DOHH2 (cell line): ENCODE data around the gene CPED1.

Experiments
- EZH2phosphoT487 ChIP-seq: fragments of 200-600 bp; sonication (generic); IDR thresholded peaks from 2 replicates; pipeline ENCODE4 v1.6.1; 2017; ENCODE audit warnings: borderline replicate concordance, mild to moderate bottlenecking, antibody characterized with exemption, low read length, moderate library complexity, mixed read lengths
- TF ChIP-seq, protein P1 (sequence below): fragments of 200-600 bp; sonication (generic); IDR thresholded peaks from one replicate; pipeline ENCODE4 v1.5.1; 2014; ENCODE audit warnings: antibody characterized with exemption, mild to moderate bottlenecking, low read depth, low read length; ENCODE audit not compliant: poor library complexity, severe bottlenecking

DNA sequence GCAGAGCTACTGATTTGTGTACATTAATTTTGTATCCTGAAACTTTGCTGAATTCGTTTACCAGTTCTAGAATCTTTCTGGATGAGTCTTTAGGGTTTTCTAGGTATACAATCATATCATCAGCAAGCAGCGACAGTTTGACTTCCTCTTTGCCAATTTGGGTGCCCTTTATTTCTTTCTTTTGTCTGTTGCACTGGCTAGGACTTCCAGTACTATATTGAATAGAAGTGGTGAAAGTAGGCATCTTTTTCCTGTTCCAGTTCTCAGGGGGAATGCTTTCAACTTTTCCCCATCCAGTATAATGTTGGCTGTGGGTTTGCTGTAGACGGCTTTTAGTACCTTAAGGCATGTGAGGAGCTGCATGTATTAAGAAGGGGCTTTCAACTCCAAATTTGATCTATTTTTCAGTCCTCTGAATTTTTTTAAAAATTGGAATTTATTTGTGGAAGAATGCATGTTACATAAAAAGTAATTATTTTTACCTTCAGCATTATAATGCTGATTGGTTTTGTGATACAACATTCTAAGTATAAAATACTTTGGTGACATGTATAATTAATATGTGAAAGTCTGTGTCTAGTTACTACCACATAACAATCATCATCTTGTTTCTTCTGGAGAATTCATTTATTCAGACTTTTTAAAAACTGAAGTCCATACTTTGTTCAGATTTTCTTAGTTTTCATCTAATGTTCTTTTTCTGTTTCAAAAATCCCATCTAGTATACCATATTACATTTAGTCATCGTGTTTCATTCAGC, 49.6 kb downstream of the CPED1 start:
- TF ChIP-seq EZH2phosphoT487 = no peak
- TF ChIP-seq, protein P1, sequence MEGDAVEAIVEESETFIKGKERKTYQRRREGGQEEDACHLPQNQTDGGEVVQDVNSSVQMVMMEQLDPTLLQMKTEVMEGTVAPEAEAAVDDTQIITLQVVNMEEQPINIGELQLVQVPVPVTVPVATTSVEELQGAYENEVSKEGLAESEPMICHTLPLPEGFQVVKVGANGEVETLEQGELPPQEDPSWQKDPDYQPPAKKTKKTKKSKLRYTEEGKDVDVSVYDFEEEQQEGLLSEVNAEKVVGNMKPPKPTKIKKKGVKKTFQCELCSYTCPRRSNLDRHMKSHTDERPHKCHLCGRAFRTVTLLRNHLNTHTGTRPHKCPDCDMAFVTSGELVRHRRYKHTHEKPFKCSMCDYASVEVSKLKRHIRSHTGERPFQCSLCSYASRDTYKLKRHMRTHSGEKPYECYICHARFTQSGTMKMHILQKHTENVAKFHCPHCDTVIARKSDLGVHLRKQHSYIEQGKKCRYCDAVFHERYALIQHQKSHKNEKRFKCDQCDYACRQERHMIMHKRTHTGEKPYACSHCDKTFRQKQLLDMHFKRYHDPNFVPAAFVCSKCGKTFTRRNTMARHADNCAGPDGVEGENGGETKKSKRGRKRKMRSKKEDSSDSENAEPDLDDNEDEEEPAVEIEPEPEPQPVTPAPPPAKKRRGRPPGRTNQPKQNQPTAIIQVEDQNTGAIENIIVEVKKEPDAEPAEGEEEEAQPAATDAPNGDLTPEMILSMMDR = no peak
